Measurements from ENCODE around the gene TCF3.

DNA sequence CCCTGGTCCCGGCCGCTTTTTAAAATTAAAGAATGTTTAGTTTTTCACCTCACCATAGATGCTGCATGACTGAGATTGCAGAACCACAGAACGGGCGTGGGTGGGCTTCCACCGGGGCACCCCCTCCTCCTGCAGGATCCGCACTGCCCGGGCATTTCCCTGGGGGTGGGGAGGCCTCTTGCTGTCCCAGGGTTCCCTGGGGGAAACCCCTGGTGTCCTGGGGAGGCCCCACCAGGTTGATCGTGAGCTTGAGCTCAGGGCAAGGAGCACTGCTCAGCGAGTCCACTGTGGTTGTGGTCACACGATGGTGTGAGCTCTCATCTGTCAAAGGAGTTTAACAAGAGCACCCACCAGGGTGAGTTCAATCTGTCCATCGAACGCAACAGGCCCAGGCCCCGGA lies 11.4 kb upstream of the TCF3 start:
- TF ChIP-seq, protein P1, sequence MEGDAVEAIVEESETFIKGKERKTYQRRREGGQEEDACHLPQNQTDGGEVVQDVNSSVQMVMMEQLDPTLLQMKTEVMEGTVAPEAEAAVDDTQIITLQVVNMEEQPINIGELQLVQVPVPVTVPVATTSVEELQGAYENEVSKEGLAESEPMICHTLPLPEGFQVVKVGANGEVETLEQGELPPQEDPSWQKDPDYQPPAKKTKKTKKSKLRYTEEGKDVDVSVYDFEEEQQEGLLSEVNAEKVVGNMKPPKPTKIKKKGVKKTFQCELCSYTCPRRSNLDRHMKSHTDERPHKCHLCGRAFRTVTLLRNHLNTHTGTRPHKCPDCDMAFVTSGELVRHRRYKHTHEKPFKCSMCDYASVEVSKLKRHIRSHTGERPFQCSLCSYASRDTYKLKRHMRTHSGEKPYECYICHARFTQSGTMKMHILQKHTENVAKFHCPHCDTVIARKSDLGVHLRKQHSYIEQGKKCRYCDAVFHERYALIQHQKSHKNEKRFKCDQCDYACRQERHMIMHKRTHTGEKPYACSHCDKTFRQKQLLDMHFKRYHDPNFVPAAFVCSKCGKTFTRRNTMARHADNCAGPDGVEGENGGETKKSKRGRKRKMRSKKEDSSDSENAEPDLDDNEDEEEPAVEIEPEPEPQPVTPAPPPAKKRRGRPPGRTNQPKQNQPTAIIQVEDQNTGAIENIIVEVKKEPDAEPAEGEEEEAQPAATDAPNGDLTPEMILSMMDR (IDR thresholded peaks at IDR 0.05) = no peak
- TF ChIP-seq POLR2A (IDR thresholded peaks at IDR 0.05) = no peak
